Tibial nerve (tissue), 4 donors: ENCODE data around the gene TRAP1.

Experiments
- EP300 ChIP-seq, 2 donors: sonication (generic); formaldehyde crosslinking; IDR thresholded peaks; one replicate each; pipeline ENCODE4 v1.6.1; 2017; ENCODE audit warnings: antibody characterized with exemption in 2 of 2, mild to moderate bottlenecking in 1 of 2
- POLR2A ChIP-seq, 2 donors: fragments of 450-650 bp; IDR thresholded peaks; one replicate each; pipeline ENCODE4 v1.6.1; 2017; ENCODE audit warnings: antibody characterized with exemption in 2 of 2, mild to moderate bottlenecking in 2 of 2, moderate library complexity in 2 of 2
- TF ChIP-seq, protein P1 (sequence below), 5 experiments: fragments of 200-600 bp in 3 of 5; fragments of 450-650 bp in 2 of 5; sonication (generic) in 3 of 5; IDR thresholded peaks; one replicate each; pipeline ENCODE4 v1.5.1; 2016 to 2019; ENCODE audit warnings: antibody characterized with exemption in 5 of 5, mild to moderate bottlenecking in 3 of 5, moderate library complexity in 2 of 5

DNA sequence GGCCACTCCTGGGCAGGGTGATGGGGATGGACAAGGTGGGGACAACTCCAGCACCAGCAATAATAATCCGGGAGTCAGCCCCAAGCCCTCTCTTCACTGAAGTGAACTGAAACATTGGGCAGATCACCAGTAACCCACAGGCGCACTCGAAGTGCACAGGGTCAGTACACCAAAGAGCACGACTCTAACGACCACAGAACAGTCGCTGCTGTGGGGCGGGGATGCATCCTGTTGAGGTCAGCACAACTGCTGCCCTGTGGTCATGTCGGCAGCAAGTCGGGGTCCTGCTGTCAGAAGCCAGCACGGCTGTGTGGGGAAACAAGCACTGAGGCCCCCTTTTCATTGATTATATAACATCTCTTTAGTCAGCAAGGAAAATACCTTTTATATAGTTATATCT is 48.2 kb downstream of the TRAP1 start:
- TF ChIP-seq, protein P1, sequence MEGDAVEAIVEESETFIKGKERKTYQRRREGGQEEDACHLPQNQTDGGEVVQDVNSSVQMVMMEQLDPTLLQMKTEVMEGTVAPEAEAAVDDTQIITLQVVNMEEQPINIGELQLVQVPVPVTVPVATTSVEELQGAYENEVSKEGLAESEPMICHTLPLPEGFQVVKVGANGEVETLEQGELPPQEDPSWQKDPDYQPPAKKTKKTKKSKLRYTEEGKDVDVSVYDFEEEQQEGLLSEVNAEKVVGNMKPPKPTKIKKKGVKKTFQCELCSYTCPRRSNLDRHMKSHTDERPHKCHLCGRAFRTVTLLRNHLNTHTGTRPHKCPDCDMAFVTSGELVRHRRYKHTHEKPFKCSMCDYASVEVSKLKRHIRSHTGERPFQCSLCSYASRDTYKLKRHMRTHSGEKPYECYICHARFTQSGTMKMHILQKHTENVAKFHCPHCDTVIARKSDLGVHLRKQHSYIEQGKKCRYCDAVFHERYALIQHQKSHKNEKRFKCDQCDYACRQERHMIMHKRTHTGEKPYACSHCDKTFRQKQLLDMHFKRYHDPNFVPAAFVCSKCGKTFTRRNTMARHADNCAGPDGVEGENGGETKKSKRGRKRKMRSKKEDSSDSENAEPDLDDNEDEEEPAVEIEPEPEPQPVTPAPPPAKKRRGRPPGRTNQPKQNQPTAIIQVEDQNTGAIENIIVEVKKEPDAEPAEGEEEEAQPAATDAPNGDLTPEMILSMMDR (IDR thresholded peaks at IDR 0.05): no peak
- TF ChIP-seq EP300 (IDR thresholded peaks at IDR 0.05) (no peak), POLR2A (IDR thresholded peaks at IDR 0.05) (no peak)
